Hepatic stellate cell (primary cell): ENCODE data around the gene COBL.
"Not testable (repeated sequence)": the region's sequence is repeated elsewhere in the genome, so short reads cannot be mapped to it uniquely, and the experiment has no call there.

Experiments used
- DNase-seq: peaks from one replicate; pipeline ENCODE4 v3.0.0; 2011; ENCODE audit warnings: low spot score

COBL gene

GRCh38 chr7:51229620-51230323 lies 86.8 kb downstream of the COBL start:
- DNase-seq: no peak

GRCh38 chr7:51229106-51229537 lies 87.5 kb downstream of the COBL start:
- DNase-seq: no peak

GRCh38 chr7:51228386-51228958 lies 88.1 kb downstream of the COBL start:
- DNase-seq: no peak

- no peak for DNase-seq
Observed at GRCh38 chr7:51227861-51228260, 88.7 kb downstream of the COBL start.

GRCh38 chr7:51226916-51227535 lies 89.6 kb downstream of the COBL start:
- DNase-seq: no peak

GRCh38 chr7:51226063-51226755 lies 90.4 kb downstream of the COBL start:
- DNase-seq: no peak

GRCh38 chr7:51224811-51225595 lies 91.6 kb downstream of the COBL start:
- no peak for DNase-seq

- DNase-seq: no peak
Observed at GRCh38 chr7:51223505-51223904, 93.1 kb downstream of the COBL start.

GRCh38 chr7:51222916-51223315 lies 93.7 kb downstream of the COBL start:
- no peak for DNase-seq

GRCh38 chr7:51220226-51220625 lies 96.4 kb downstream of the COBL start:
- no peak for DNase-seq

- no peak for DNase-seq
Observed at GRCh38 chr7:51219261-51219988, 97.2 kb downstream of the COBL start.

GRCh38 chr7:51217804-51218203 lies 98.8 kb downstream of the COBL start:
- DNase-seq: no peak

GRCh38 chr7:51214098-51214497 lies 102.5 kb downstream of the COBL start:
- DNase-seq: no peak

GRCh38 chr7:51213618-51214017 lies 103.0 kb downstream of the COBL start:
- no peak for DNase-seq

GRCh38 chr7:51210766-51211165 lies 105.8 kb downstream of the COBL start:
- DNase-seq: no peak

GRCh38 chr7:51209426-51209825 lies 107.2 kb downstream of the COBL start:
- DNase-seq: no peak

GRCh38 chr7:51208125-51208524 lies 108.5 kb downstream of the COBL start:
- not testable (repeated sequence) for DNase-seq

GRCh38 chr7:51198654-51199053 lies 118.0 kb downstream of the COBL start:
- DNase-seq: no peak

GRCh38 chr7:51190969-51191368 lies 125.6 kb downstream of the COBL start:
- DNase-seq: no peak

GRCh38 chr7:51189777-51190176 lies 126.8 kb downstream of the COBL start:
- DNase-seq: no peak

- DNase-seq: no peak
Observed at GRCh38 chr7:51188987-51189386, 127.6 kb downstream of the COBL start.
